Activated effector memory CD4-positive, alpha-beta T cell treated with Interleukin-2 at 50 U/mL for 16 hours (primary cell): ENCODE results near the gene LRRC10.

Experiments
- DNase-seq: peaks from one replicate; pipeline ENCODE4 v3.0.0-alpha.2; 2020

The LRRC10 gene

GRCh38 chr12:69563166-69563762 lies 47.4 kb downstream of the LRRC10 start:
- no peak for DNase-seq
